ENCODE measurements around the gene NPTXR. TPM values are rescaled to one million over a fixed set of nuclear protein-coding genes. Genes with fewer than 3 reads are reported as not detected.

The NPTXR gene
- total RNA-seq, result 0.58 and 0.72 TPM in 2 replicates

GRCh38 chr22:38843657-38844314 lies at the start of gene NPTXR:
TSS of gene NPTXR (minus strand) at chr22:38844028.
- H3K4me3 ChIP-seq (ENCODE audit: low read depth, low read length), result peak within 1 kb of the TSS; percentile 53
- DNase-seq (ENCODE audit: low read depth), result no peak
- TF ChIP-seq CTCF (conservative IDR thresholded peaks at IDR 0.05; ENCODE audit: low read depth, low read length), result no peak

- no peak overlapping the region for H3K4me3 ChIP-seq (ENCODE audit: low read depth, low read length)
- no peak for TF ChIP-seq CTCF (conservative IDR thresholded peaks at IDR 0.05; ENCODE audit: low read depth, low read length)
- no peak for DNase-seq (ENCODE audit: low read depth)
Observed at GRCh38 chr22:38891256-38891655, 47.4 kb upstream of the NPTXR start.

GRCh38 chr22:38890377-38890776 lies 46.5 kb upstream of the NPTXR start:
- DNase-seq (ENCODE audit: low read depth), result no peak
- H3K4me3 ChIP-seq (ENCODE audit: low read depth, low read length), result no peak overlapping the region
- no peak for TF ChIP-seq CTCF (conservative IDR thresholded peaks at IDR 0.05; ENCODE audit: low read depth, low read length)

GRCh38 chr22:38886333-38886732 lies 42.5 kb upstream of the NPTXR start:
- no peak for DNase-seq (ENCODE audit: low read depth)
- H3K4me3 ChIP-seq (ENCODE audit: low read depth, low read length), result no peak overlapping the region
- TF ChIP-seq CTCF (conservative IDR thresholded peaks at IDR 0.05; ENCODE audit: low read depth, low read length), result no peak

GRCh38 chr22:38882972-38883622 lies 39.3 kb upstream of the NPTXR start:
- no peak for DNase-seq (ENCODE audit: low read depth)
- no peak for TF ChIP-seq CTCF (conservative IDR thresholded peaks at IDR 0.05; ENCODE audit: low read depth, low read length)

GRCh38 chr22:38881997-38882879 lies 38.4 kb upstream of the NPTXR start:
- H3K4me3 ChIP-seq (ENCODE audit: low read depth, low read length), result no peak overlapping the region
- no peak for TF ChIP-seq CTCF (conservative IDR thresholded peaks at IDR 0.05; ENCODE audit: low read depth, low read length)
- no peak for DNase-seq (ENCODE audit: low read depth)

More at GRCh38 chr22:38882972-38883622, 39.3 kb upstream of the NPTXR start:
- H3K4me3 ChIP-seq (ENCODE audit: low read depth, low read length), result no peak overlapping the region

All from epithelial cell of proximal tubule (primary cell).